DMS53 (cell line): ENCODE data around the gene RHD.
"Not testable (repeated sequence)": the region's sequence is repeated elsewhere in the genome, so short reads cannot be mapped to it uniquely, and the experiment has no call there.

Experiments
- DNase-seq: peaks from one replicate; lab custom pipeline; 2025; lab: John Stamatoyannopoulos, UW

The RHD gene

GRCh38 chr1:25356441-25356840 lies 84.1 kb downstream of the RHD start:
- DNase-seq, result no peak

GRCh38 chr1:25356848-25357247 lies 84.5 kb downstream of the RHD start:
- no peak for DNase-seq

GRCh38 chr1:25360596-25361581 lies 88.6 kb downstream of the RHD start:
- no peak for DNase-seq

- no peak for DNase-seq
Measured at GRCh38 chr1:25361901-25362300, 89.6 kb downstream of the RHD start.

- DNase-seq, result not testable (repeated sequence)
Measured at GRCh38 chr1:25362634-25363559, 90.6 kb downstream of the RHD start.

GRCh38 chr1:25369241-25369640 lies 96.9 kb downstream of the RHD start:
- DNase-seq, result no peak

GRCh38 chr1:25369691-25370271 lies 97.5 kb downstream of the RHD start:
- not testable (repeated sequence) for DNase-seq

GRCh38 chr1:25371757-25372156 lies 99.4 kb downstream of the RHD start:
- DNase-seq, result not testable (repeated sequence)

- DNase-seq, result not testable (repeated sequence)
Measured at GRCh38 chr1:25378367-25378766, 106.1 kb downstream of the RHD start.
